Uterus (tissue), 4 donors: Measurements from ENCODE around the gene KIDINS220. TPM values are rescaled to one million over a fixed set of nuclear protein-coding genes. Genes with fewer than 3 reads are reported as not detected.

Experiments used
- DNase-seq, 2 donors: peaks; one replicate each; pipeline ENCODE4 v3.0.0-alpha.2; 2019 to 2020
- H3K27ac ChIP-seq, 2 donors: fragments of 200-600 bp; sonication (generic); 1 replicate in 1 of 2; 2 replicates in 1 of 2; pipeline ENCODE4 v1.5.1; 2016 to 2018
- H3K27me3 ChIP-seq, 2 donors: fragments of 200-600 bp; sonication (generic); one replicate each; pipeline ENCODE4 v1.5.1; 2018 to 2019; ENCODE audit warnings: control low read depth in 1 of 2
- H3K36me3 ChIP-seq, 2 donors: fragments of 200-600 bp; sonication (generic); one replicate each; pipeline ENCODE4 v1.5.1; 2019; ENCODE audit warnings: control low read depth in 1 of 2
- H3K4me1 ChIP-seq, 2 donors: fragments of 200-600 bp; sonication (generic); one replicate each; pipeline ENCODE4 v1.5.1; 2018 to 2019; ENCODE audit warnings: control low read depth in 1 of 2
- H3K4me3 ChIP-seq, 2 donors: fragments of 200-600 bp; sonication (generic); 1 replicate in 1 of 2; 2 replicates in 1 of 2; pipeline ENCODE4 v1.5.1; 2018 to 2019; ENCODE audit warnings: mild to moderate bottlenecking in 1 of 2
- H3K9me3 ChIP-seq, 2 donors: fragments of 200-600 bp; sonication (generic); one replicate each; pipeline ENCODE4 v1.5.1; 2019; ENCODE audit warnings: control low read depth in 1 of 2
- POLR2A ChIP-seq, 2 donors: fragments of 450-650 bp; IDR thresholded peaks; one replicate each; pipeline ENCODE4 v1.6.1; 2016; ENCODE audit warnings: antibody characterized with exemption in 2 of 2, mild to moderate bottlenecking in 1 of 2, moderate library complexity in 1 of 2
- intact Hi-C: fragments of 100-400 bp; cut with DNase I; formaldehyde crosslinking; loops from one replicate; pipeline ENCODE4 v1.15.1; 2023; ENCODE audit warnings: low total_unique reads
- total RNA-seq, 4 donors: library from RNA; depleted of rRNA in 3 of 4; stranded (reverse); fragments of >200 nt in 3 of 4; gene quantifications; one replicate each; pipeline versions ENCODE4 v1.1.0 to v1.2.4, GENCODE V29; 2014 to 2023
- TF ChIP-seq, protein P1 (sequence below), 4 experiments: fragments of 200-600 bp in 2 of 4; fragments of 450-650 bp in 2 of 4; sonication (generic) in 2 of 4; IDR thresholded peaks; one replicate each; pipeline ENCODE4 v1.5.1; 2016 to 2019; ENCODE audit warnings: antibody characterized with exemption in 4 of 4, mild to moderate bottlenecking in 2 of 4, moderate library complexity in 1 of 4
- donor health status: DM: yes; HTN: yes; CAD: no.

KIDINS220 gene
- total RNA-seq, 4 donors from 2014 or later, result 48.8 to 185 (median 72.8) TPM

GRCh38 chr2:8800821-8801220 lies 36.6 kb downstream of the KIDINS220 start:
- no peak for TF ChIP-seq POLR2A (IDR thresholded peaks at IDR 0.05)
- TF ChIP-seq, protein P1, sequence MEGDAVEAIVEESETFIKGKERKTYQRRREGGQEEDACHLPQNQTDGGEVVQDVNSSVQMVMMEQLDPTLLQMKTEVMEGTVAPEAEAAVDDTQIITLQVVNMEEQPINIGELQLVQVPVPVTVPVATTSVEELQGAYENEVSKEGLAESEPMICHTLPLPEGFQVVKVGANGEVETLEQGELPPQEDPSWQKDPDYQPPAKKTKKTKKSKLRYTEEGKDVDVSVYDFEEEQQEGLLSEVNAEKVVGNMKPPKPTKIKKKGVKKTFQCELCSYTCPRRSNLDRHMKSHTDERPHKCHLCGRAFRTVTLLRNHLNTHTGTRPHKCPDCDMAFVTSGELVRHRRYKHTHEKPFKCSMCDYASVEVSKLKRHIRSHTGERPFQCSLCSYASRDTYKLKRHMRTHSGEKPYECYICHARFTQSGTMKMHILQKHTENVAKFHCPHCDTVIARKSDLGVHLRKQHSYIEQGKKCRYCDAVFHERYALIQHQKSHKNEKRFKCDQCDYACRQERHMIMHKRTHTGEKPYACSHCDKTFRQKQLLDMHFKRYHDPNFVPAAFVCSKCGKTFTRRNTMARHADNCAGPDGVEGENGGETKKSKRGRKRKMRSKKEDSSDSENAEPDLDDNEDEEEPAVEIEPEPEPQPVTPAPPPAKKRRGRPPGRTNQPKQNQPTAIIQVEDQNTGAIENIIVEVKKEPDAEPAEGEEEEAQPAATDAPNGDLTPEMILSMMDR (IDR thresholded peaks at IDR 0.05), result no peak
- Histone ChIP-seq H3K9me3 (no peaks in the 10 kb centered on the region), H3K4me1 (peaks cover 0 to 4% of the 10 kb centered on the region in 2 donors), H3K27ac (no peak overlapping the region), H3K27me3 (no peaks in the 10 kb centered on the region), H3K36me3 (no peaks in the 10 kb centered on the region), H3K4me3 (no peak overlapping the region)
- no peak for DNase-seq
- intact Hi-C loops, result no loop called here

- H3K27ac ChIP-seq, result no peak overlapping the region
- H3K4me1 ChIP-seq, result peaks cover 0 to 4% of the 10 kb centered on the region in 2 donors
- H3K4me3 ChIP-seq, result no peak overlapping the region
- intact Hi-C loops, result no loop called here
- no peak for DNase-seq
- H3K9me3 ChIP-seq, result no peaks in the 10 kb centered on the region
- TF ChIP-seq POLR2A (IDR thresholded peaks at IDR 0.05), result no peak
- TF ChIP-seq, protein P1 (IDR thresholded peaks at IDR 0.05), result no peak
- H3K27me3 ChIP-seq, result no peaks in the 10 kb centered on the region
- no peaks in the 10 kb centered on the region for H3K36me3 ChIP-seq
Observed at GRCh38 chr2:8800218-8800617, 37.2 kb downstream of the KIDINS220 start.

GRCh38 chr2:8799004-8799403 lies 38.4 kb downstream of the KIDINS220 start:
- Histone ChIP-seq H3K36me3 (no peaks in the 10 kb centered on the region), H3K27ac (no peak overlapping the region), H3K4me1 (peaks cover 0 to 4% of the 10 kb centered on the region in 2 donors), H3K4me3 (no peak overlapping the region), H3K9me3 (no peaks in the 10 kb centered on the region), H3K27me3 (no peaks in the 10 kb centered on the region)
- TF ChIP-seq, protein P1 (IDR thresholded peaks at IDR 0.05), result no peak
- TF ChIP-seq POLR2A (IDR thresholded peaks at IDR 0.05), result no peak
- DNase-seq, result no peak
- intact Hi-C loops, result no loop called here

DNA sequence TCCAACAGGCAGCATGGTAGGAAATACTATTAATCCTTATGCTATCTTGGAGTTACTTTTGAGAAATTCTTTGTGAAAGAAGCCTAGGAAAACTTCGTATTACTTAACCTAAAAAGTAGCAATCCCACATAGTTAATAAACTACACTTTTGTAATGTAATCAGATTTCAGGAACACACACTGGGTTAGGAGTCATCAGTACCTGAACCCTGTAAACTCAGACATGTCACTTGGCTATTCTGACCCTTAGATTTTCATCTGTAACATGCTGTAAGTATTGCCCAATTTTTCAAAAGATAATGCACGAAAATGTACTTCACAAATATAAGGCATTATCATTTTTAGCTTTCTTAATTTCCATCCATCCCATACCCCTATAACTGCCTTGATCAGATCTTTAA lies 39.0 kb downstream of the KIDINS220 start:
- Histone ChIP-seq H3K36me3 (no peaks in the 10 kb centered on the region), H3K9me3 (no peaks in the 10 kb centered on the region), H3K4me3 (no peak overlapping the region), H3K4me1 (no peaks in the 10 kb centered on the region), H3K27me3 (no peaks in the 10 kb centered on the region), H3K27ac (no peak overlapping the region)
- intact Hi-C loops, result no loop called here
- DNase-seq, result no peak
- TF ChIP-seq, protein P1 (IDR thresholded peaks at IDR 0.05), result no peak
- no peak for TF ChIP-seq POLR2A (IDR thresholded peaks at IDR 0.05)

DNA sequence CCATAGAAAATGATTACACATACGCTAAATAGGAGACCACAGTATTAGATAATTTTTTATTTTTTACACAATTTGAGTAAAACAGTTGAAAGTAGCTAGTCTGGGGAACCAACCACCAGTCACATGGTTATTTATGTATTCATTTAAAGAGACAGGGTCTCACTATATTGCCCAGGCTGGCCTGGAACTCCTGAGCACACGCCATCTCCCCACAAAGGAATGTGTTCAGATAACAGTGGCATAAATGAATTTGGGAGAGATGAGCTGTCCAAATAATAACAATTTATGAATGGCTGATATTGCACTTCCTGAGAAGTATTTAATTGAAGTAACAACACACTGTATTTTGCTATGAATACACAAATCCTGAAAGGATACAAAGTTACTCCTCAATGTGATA lies 39.7 kb downstream of the KIDINS220 start:
- Histone ChIP-seq H3K27me3 (no peaks in the 10 kb centered on the region), H3K27ac (no peak overlapping the region), H3K4me1 (no peaks in the 10 kb centered on the region), H3K9me3 (no peaks in the 10 kb centered on the region), H3K36me3 (no peaks in the 10 kb centered on the region), H3K4me3 (no peak overlapping the region)
- intact Hi-C loops, result no loop called here
- DNase-seq, result no peak
- no peak for TF ChIP-seq POLR2A (IDR thresholded peaks at IDR 0.05)
- TF ChIP-seq, protein P1 (IDR thresholded peaks at IDR 0.05), result no peak
